Adrenal gland (tissue), 5 donors: ENCODE results near the gene CELF6.

ENCODE experiments used
- POLR2A ChIP-seq, 2 donors: fragments of 450-650 bp; IDR thresholded peaks; one replicate each; pipeline ENCODE4 v1.6.1; 2017; ENCODE audit warnings: antibody characterized with exemption in 2 of 2, mild to moderate bottlenecking in 2 of 2, moderate library complexity in 1 of 2
- TF ChIP-seq, protein P1 (sequence below), 6 experiments: fragments of 450-650 bp in 4 of 6; fragments of 200-600 bp in 2 of 6; sonication (generic) in 1 of 6; IDR thresholded peaks; 1 replicate in 5 of 6; 2 replicates in 1 of 6; pipeline versions ENCODE4 v1.5.1 to v1.8.0; 2016 to 2021; ENCODE audit warnings: antibody characterized with exemption in 6 of 6, mild to moderate bottlenecking in 2 of 6, moderate library complexity in 1 of 6
- donor health status: DM: no; HTN: no; CAD: no.

DNA sequence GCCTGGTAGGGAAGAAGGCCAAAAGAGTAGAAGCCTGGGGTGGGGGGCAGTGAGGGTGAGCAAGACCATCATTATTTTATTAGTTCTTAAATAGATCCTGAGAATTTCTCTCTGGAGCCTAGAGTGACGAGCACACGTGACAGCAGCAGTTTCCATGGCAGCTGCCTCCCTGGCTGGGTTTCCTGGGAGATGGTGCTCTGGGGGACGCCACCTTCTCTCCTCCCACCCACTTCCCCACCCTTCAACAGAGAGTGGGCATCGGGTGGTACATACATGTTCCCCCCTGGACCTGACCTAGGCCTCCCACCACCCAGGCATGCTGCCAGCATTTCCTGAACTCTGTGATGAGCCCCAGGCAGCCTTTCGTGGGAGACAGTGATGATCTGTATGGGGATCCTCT lies 12.9 kb downstream of the CELF6 start:
- TF ChIP-seq, protein P1, sequence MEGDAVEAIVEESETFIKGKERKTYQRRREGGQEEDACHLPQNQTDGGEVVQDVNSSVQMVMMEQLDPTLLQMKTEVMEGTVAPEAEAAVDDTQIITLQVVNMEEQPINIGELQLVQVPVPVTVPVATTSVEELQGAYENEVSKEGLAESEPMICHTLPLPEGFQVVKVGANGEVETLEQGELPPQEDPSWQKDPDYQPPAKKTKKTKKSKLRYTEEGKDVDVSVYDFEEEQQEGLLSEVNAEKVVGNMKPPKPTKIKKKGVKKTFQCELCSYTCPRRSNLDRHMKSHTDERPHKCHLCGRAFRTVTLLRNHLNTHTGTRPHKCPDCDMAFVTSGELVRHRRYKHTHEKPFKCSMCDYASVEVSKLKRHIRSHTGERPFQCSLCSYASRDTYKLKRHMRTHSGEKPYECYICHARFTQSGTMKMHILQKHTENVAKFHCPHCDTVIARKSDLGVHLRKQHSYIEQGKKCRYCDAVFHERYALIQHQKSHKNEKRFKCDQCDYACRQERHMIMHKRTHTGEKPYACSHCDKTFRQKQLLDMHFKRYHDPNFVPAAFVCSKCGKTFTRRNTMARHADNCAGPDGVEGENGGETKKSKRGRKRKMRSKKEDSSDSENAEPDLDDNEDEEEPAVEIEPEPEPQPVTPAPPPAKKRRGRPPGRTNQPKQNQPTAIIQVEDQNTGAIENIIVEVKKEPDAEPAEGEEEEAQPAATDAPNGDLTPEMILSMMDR (IDR thresholded peaks at IDR 0.05) = no peak
- no peak for TF ChIP-seq POLR2A (IDR thresholded peaks at IDR 0.05)
